ENCODE measurements around the gene GUCA1A.
"Not testable (repeated sequence)": the region's sequence is repeated elsewhere in the genome, so short reads cannot be mapped to it uniquely, and the experiment has no call there.

GUCA1A gene

DNA sequence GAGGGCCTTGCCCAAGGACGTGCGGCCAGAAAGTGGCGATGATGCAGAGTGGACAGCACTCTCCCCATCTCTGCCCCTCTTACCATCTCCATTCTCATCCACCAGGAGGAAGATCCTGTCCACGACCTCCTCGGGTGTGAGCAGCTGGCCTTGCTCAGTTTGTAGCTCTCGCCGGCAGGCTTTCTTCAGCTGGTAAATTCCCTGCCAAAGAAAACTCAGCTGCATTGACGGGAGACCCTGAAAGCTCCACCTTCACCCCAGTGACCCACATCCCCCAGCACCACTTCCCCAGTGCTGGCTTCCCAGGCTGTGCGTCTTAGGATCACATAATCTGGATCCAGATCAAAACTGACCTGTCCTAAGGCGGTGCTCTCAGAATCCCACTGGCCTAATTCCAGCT is 12.4 kb downstream of the GUCA1A start:
- no peak for DNase-seq (ENCODE audit: low read depth)
- H3K4me3 ChIP-seq (ENCODE audit: low read depth, low read length), result no peak overlapping the region
- TF ChIP-seq, protein P1, sequence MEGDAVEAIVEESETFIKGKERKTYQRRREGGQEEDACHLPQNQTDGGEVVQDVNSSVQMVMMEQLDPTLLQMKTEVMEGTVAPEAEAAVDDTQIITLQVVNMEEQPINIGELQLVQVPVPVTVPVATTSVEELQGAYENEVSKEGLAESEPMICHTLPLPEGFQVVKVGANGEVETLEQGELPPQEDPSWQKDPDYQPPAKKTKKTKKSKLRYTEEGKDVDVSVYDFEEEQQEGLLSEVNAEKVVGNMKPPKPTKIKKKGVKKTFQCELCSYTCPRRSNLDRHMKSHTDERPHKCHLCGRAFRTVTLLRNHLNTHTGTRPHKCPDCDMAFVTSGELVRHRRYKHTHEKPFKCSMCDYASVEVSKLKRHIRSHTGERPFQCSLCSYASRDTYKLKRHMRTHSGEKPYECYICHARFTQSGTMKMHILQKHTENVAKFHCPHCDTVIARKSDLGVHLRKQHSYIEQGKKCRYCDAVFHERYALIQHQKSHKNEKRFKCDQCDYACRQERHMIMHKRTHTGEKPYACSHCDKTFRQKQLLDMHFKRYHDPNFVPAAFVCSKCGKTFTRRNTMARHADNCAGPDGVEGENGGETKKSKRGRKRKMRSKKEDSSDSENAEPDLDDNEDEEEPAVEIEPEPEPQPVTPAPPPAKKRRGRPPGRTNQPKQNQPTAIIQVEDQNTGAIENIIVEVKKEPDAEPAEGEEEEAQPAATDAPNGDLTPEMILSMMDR (IDR thresholded peaks at IDR 0.05; ENCODE audit: insufficient read depth, low read depth, low read length, missing control alignments), result no peak

DNA sequence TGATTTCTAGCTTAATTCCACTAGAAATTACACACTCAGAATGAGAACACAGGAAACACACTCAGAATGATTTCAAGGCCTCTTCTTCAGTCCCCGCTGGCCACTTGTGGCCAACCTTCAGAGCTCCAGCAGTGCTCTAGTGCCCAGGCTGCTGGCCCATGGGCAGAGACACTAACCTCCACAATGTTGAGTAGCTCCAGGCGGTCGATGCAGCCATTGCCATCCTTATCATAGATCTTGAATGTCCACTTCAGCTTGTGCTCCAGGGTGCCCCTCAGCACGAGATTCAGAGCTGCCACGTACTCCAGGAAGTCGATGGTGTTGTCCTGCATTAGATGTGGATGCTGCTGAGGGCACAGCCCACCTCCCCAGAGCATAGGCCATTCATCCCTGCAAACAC is 15.2 kb downstream of the GUCA1A start:
- no peak for DNase-seq (ENCODE audit: low read depth)
- H3K4me3 ChIP-seq (ENCODE audit: low read depth, low read length), result no peak overlapping the region
- TF ChIP-seq, protein P1 (IDR thresholded peaks at IDR 0.05; ENCODE audit: insufficient read depth, low read depth, low read length, missing control alignments), result no peak

DNA sequence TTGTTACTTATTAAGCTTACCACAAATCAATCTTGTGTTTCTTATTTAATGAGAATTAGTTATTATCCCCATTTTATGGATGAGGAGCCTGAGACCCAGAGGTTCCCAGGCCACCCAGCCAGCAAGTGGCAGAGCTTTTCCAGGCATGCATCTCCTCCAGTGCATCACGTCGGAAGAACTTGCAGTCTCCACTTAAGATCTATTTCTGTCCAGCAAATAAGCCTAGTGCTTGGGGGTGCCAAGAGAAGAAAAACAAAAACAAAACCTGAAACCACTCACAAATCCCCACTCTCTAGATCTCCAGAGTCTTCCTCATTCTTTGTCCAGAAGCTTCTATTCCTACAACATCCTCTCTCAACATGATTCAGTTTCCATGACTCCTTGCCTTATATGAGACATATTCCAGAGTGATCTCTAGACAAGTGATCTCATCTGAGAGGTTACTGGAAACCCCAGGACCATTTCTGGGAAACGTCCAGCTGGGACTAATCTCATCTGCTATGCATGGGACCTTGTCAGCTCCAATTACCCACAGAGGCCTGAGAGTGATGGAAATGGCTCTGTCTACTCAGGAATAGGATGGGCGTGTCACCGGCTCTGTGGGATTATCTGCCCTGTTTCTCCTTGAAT is 17.5 kb downstream of the GUCA1A start:
- TF ChIP-seq, protein P1 (IDR thresholded peaks at IDR 0.05; ENCODE audit: insufficient read depth, low read depth, low read length, missing control alignments), result no peak
- no peak overlapping the region for H3K4me3 ChIP-seq (ENCODE audit: low read depth, low read length)
- DNase-seq (ENCODE audit: low read depth), result no peak

DNA sequence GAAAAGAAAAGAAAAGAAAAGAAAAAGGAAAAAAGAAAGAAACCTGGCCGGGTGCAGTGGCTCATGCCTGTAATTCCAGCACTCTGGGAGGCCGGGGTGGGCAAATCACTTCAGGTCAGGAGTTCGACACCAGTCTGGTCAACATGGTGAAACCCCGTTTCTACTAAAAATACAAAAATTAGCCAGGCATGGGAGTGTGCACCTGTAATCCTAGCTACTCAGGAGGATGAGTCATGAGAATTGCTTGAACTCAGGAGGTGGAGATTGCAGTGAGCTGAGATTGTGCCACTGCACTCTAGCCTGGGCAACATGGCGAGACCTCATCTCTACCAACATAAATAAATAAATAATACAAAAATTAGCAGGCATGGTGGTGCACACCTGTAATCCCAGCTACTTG is 19.2 kb downstream of the GUCA1A start:
- H3K4me3 ChIP-seq (ENCODE audit: low read depth, low read length); DNase-seq (ENCODE audit: low read depth): not testable (repeated sequence)

DNA sequence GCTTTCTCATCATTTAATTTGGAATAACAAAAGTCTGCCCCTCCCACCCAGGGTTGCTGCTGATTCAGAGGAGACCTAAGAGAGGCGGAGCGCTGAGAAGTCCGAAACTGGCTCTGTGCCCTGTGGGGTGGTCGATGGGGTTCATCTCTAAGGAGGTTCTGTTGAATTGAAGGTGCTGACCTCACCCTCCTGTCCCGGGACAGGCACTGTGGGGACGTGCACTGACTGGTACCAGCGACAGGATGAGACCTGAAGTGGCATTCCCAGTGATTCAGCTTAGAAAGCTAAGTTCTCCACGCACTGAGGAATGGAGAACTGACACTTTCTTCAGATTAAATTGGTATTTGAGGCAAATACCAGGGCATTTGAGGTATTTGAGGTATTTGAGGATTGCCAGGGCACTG is 20.3 kb downstream of the GUCA1A start:
- no peak overlapping the region for H3K4me3 ChIP-seq (ENCODE audit: low read depth, low read length)
- no peak for DNase-seq (ENCODE audit: low read depth)
- TF ChIP-seq, protein P1 (IDR thresholded peaks at IDR 0.05; ENCODE audit: insufficient read depth, low read depth, low read length, missing control alignments), result no peak

DNA sequence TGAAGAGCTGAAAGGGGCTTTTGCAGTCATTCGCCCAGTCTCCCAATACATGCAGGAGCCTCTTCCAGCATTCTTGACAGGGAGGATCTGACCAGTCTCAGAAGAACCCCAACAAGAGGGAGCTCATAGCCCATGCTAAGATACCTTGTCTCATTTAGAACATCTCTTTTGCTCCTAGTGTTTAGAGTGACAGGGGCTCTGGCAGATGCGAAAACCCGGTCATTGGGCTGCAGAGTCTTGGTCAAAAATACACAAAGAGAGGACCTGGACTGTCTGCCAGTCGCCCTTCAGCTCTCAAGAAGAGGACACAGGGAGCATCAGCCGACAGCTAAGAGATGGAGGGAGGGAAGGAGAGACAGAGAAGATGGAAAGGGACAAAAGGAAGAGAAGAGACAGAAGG is 20.9 kb downstream of the GUCA1A start:
- DNase-seq (ENCODE audit: low read depth), result no peak
- H3K4me3 ChIP-seq (ENCODE audit: low read depth, low read length), result no peak overlapping the region
- TF ChIP-seq, protein P1 (IDR thresholded peaks at IDR 0.05; ENCODE audit: insufficient read depth, low read depth, low read length, missing control alignments), result no peak

DNA sequence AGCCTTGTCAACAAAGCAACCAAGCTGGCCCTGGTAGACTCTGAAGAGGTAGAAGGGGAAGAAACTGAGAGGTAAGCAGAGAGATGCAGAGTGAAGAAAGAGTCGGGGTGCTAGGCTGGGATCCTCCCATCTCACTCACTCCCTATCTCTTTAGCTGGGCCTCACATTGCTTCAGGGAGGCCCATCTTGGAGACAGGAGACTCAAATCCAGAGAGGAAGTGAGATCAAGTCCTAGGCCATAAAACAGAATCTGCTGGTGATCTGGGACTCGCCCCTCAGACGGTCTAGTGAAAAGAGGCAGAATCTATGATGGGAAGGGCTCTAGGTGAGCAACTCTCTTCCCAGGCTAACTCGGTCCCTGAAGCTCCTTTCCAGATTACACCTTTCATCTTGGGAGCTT is 22.3 kb downstream of the GUCA1A start:
- H3K4me3 ChIP-seq (ENCODE audit: low read depth, low read length), result no peak overlapping the region
- no peak for DNase-seq (ENCODE audit: low read depth)
- TF ChIP-seq, protein P1 (IDR thresholded peaks at IDR 0.05; ENCODE audit: insufficient read depth, low read depth, low read length, missing control alignments), result no peak
